ENCODE data around the gene DDX60. TPM values are rescaled to one million over a fixed set of nuclear protein-coding genes. Genes with fewer than 3 reads are reported as not detected.

Gene DDX60
- total RNA-seq, 4 donors from 2014 or later: 6.0 to 13.3 (median 9.8) TPM

DNA sequence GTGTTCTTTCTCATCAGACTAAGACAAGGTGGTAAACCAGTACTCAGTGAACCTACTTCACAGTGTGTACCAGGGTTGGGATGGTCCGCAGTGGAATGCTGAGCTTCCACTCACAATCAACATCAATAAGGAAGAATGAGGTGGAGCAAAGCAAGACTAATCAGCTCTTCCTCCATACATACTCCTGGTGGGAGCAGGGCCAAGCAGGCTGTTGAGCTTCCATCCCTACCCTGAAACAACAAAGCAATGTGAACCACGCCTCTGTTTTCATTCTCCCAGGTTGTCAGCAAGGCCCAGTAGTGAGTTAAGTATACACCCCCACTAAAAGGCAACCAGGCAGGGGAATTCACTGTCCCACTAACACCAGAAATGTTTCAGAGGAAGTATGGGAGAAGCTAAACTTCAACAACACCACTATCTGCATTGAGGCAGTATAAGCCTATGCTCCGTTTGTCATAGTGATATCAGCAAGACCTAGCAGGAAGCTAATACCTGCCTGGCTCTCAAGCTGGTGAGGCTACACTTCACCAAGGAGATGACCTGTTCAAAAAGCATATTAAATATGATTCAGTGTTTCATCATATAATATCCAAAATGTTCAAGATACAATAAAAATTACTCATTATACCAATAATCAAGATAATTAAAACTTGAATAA is 109.5 kb downstream of the DDX60 start:
- no peak overlapping the region for H3K27ac ChIP-seq (replicated peaks in 1 of 4)
- H3K27me3 ChIP-seq: no peaks in the 10 kb centered on the region
- peaks cover 0 to 3% (median 1%) of the 10 kb centered on the region in 4 donors for H3K9me3 ChIP-seq
- no peaks in the 10 kb centered on the region for H3K36me3 ChIP-seq
- TF ChIP-seq EP300 (IDR thresholded peaks at IDR 0.05) (no peak), POLR2A (IDR thresholded peaks at IDR 0.05; ENCODE audit: low read depth) (no peak), POLR2AphosphoS5 (IDR thresholded peaks at IDR 0.05) (no peak)
- TF ChIP-seq, protein P1, sequence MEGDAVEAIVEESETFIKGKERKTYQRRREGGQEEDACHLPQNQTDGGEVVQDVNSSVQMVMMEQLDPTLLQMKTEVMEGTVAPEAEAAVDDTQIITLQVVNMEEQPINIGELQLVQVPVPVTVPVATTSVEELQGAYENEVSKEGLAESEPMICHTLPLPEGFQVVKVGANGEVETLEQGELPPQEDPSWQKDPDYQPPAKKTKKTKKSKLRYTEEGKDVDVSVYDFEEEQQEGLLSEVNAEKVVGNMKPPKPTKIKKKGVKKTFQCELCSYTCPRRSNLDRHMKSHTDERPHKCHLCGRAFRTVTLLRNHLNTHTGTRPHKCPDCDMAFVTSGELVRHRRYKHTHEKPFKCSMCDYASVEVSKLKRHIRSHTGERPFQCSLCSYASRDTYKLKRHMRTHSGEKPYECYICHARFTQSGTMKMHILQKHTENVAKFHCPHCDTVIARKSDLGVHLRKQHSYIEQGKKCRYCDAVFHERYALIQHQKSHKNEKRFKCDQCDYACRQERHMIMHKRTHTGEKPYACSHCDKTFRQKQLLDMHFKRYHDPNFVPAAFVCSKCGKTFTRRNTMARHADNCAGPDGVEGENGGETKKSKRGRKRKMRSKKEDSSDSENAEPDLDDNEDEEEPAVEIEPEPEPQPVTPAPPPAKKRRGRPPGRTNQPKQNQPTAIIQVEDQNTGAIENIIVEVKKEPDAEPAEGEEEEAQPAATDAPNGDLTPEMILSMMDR (IDR thresholded peaks at IDR 0.05): no peak
- WGBS: 87% methylated on average over 3 of the region's 3 CpGs
- no peaks in the 10 kb centered on the region for H3K4me1 ChIP-seq
- intact Hi-C loops (cut with DNase I): no loop called here
- DNase-seq (ENCODE audit: extremely low spot score): no peak
- H3K4me3 ChIP-seq: no peak overlapping the region

DNA sequence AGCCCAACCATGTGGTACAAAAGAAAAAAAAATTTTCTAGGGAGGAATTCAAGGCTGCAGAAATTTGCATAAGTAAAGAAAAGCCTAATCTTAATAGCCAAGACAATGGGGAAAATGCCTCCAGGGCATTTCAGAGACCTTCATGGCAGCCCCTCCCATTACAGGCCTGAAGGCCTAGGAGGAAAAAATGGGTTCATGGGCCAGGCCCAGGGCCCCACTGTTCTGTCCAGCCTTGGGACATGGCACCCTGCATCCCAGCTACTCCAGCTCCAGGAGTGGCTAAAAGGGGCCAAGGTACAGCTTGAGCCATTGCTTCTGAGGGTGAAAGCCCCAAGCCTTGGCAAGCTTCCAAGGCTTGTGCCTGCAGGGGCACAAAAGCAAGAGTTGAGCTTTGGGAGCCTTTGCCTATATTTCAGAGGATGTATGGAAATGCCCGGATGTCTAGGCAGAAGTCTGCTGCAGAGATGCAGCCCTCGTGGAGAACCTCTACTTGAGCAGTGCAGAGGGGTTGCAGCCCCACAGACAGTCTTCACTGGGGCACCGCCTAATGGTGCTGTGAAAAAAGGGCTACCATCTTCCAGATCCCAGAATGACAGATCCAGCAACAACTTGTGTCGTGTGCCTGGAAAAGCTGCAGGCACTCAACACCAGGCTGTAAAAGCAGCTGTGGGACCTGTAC is 115.2 kb downstream of the DDX60 start:
- Histone ChIP-seq H3K9me3 (peaks cover 0 to 19% (median 15%) of the 10 kb centered on the region in 4 donors), H3K36me3 (peaks cover 0 to 2% (median 0%) of the 10 kb centered on the region in 4 donors), H3K27ac (replicated peaks in 1 of 4) (no peak overlapping the region), H3K27me3 (no peaks in the 10 kb centered on the region), H3K4me3 (no peak overlapping the region), H3K4me1 (no peaks in the 10 kb centered on the region)
- TF ChIP-seq EP300 (IDR thresholded peaks at IDR 0.05) (no peak), POLR2AphosphoS5 (IDR thresholded peaks at IDR 0.05) (no peak)
- no peak for DNase-seq (ENCODE audit: extremely low spot score)
- WGBS: 95% methylated on average over 4 of the region's 4 CpGs
- intact Hi-C loops (cut with DNase I): no loop called here

DNA sequence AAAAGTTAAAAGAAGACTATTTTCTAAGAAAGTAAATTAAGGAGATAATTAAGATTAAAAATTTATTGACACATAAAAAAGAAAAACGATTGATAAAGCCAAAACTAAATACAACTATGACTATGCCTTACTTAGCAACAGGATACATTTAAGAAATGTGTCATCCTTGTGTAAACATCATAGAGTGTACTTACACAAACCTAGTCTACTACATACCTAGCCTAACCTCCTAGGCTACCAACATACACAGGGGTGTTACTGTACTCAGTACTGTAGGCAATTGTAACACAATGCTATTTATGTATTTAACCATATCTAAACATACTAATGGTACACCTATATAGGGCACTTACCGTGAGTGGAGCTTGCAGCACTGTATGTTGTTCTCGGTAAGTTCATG is 117.9 kb downstream of the DDX60 start:
- peaks cover 0 to 3% (median 0%) of the 10 kb centered on the region in 4 donors for H3K36me3 ChIP-seq
- no peak for DNase-seq (ENCODE audit: extremely low spot score)
- peaks cover 0 to 6% (median 0%) of the 10 kb centered on the region in 4 donors for H3K4me1 ChIP-seq
- H3K9me3 ChIP-seq: peaks cover 0 to 21% (median 15%) of the 10 kb centered on the region in 4 donors
- no peak overlapping the region for H3K27ac ChIP-seq (replicated peaks in 1 of 4)
- WGBS: 75% methylated on average over 3 of the region's 3 CpGs
- intact Hi-C loops (cut with DNase I): no loop called here
- no peak overlapping the region for H3K4me3 ChIP-seq
- TF ChIP-seq POLR2A (IDR thresholded peaks at IDR 0.05; ENCODE audit: low read depth) (no peak), EP300 (IDR thresholded peaks at IDR 0.05) (no peak), POLR2AphosphoS5 (IDR thresholded peaks at IDR 0.05) (no peak)
- TF ChIP-seq, protein P1 (IDR thresholded peaks at IDR 0.05): no peak
- no peaks in the 10 kb centered on the region for H3K27me3 ChIP-seq

DNA sequence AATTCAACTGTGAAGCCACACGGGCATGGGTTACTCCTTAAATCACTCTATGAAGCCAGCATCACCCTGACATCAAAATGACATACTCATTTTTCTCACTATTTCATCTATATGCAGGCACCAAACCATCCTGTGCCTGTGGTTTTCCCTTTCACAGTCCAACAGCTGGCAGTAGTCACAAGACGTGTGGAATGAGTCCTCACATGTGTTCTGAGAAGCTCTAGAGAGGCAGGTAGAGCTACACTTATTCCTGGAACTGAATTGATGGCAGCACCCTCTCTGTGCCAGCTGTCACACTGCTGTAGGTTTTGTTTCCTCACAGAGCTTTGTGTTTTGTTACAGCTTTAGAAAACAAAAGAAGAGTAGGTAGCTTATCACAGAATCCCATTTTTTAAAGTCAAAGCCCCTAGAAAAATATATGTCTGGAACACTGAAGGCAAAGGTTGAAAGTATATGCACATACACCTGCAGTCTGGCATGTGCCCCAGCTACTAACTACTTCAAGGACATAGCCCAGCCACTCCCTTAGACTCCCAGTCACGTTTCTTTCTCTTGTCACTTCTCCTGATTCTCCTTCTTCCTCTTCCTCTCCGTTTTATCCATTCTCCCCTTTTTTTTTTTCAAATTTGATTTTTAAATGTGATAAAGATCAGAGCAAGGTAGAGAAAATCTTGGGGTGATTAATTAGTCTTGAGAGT is 119.1 kb downstream of the DDX60 start:
- WGBS: 64% methylated on average over 4 of the region's 4 CpGs
- Histone ChIP-seq H3K9me3 (peaks cover 0 to 21% (median 15%) of the 10 kb centered on the region in 4 donors), H3K4me3 (no peak overlapping the region), H3K4me1 (peaks cover 0 to 6% (median 0%) of the 10 kb centered on the region in 4 donors), H3K27ac (replicated peaks in 1 of 4) (no peak overlapping the region), H3K36me3 (peaks cover 0 to 3% (median 0%) of the 10 kb centered on the region in 4 donors), H3K27me3 (no peaks in the 10 kb centered on the region)
- intact Hi-C loops (cut with DNase I): no loop called here
- no peak for DNase-seq (ENCODE audit: extremely low spot score)
- TF ChIP-seq POLR2A (IDR thresholded peaks at IDR 0.05; ENCODE audit: low read depth) (no peak), POLR2AphosphoS5 (IDR thresholded peaks at IDR 0.05) (no peak), EP300 (IDR thresholded peaks at IDR 0.05) (no peak)
- TF ChIP-seq, protein P1 (IDR thresholded peaks at IDR 0.05): no peak

DNA sequence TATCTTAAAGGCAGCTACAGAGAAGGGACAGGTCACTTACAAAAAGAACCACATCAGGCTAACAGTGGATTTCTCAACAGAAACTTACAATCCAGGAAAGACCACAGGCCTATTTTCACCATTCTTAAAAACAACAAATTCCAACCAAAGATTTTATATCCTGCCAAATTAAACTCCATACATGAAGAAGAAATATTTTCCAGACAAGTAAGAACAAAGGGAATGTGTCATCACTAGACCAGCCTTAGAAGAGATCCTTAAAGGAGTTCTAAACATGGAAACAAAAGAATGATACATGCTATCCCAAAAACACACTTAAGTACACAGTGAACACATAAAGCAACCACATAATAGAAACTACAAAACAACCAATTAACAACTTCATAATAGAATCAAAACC is 120.6 kb downstream of the DDX60 start:
- TF ChIP-seq, protein P1 (IDR thresholded peaks at IDR 0.05): no peak
- no peak for TF ChIP-seq POLR2AphosphoS5 (IDR thresholded peaks at IDR 0.05)
- no peak for TF ChIP-seq EP300 (IDR thresholded peaks at IDR 0.05)
- no peak for TF ChIP-seq POLR2A (IDR thresholded peaks at IDR 0.05; ENCODE audit: low read depth)
- intact Hi-C loops (cut with DNase I): no loop called here
- no peak for DNase-seq (ENCODE audit: extremely low spot score)
- Histone ChIP-seq H3K9me3 (peaks cover 0 to 8% (median 2%) of the 10 kb centered on the region in 4 donors), H3K4me3 (no peak overlapping the region), H3K27me3 (no peaks in the 10 kb centered on the region), H3K27ac (replicated peaks in 1 of 4) (no peak overlapping the region), H3K36me3 (peaks cover 0 to 3% (median 0%) of the 10 kb centered on the region in 4 donors), H3K4me1 (peaks cover 0 to 6% (median 0%) of the 10 kb centered on the region in 4 donors)
